ENCODE data around the gene TIAM2.
A peak's percentile ranks its signal among the peaks of the same experiment; 100 is the strongest.

TIAM2 gene

GRCh38 chr6:155264693-155265320 lies 269.7 kb downstream of the TIAM2 start:
- no peak for DNase-seq

DNA sequence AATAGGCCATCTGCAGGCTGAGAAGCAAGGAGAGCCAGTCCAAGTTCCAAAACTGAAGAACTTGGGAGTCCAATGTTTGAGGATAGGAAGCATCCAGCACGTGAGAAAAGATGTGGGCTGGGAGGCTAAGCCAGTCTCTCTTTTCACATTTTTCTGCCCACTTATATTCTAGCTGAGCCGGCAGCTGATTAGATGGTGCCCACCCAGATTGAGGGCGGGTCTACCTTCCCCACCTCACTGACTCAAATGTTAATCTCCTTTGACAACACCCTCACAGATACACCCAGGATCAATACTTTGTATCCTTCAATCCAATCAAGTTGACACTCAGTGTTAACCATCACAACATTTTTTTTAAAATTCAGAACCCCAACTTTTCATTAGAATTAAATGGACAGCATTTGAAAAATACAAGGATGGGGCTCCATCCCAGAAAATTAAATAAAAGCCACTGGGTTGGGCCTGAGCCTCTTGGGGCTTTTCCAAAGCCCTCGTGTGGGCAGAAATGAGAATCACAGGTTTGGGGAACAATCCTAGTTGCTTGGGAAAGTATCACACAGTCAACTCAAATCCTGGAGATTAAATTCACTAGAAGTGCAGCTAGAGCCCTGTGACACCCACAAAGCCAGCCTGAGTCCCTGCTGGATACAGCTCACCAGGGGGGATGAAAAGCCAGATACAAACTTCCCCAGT lies 270.9 kb downstream of the TIAM2 start:
- DNase-seq: no peak

DNA sequence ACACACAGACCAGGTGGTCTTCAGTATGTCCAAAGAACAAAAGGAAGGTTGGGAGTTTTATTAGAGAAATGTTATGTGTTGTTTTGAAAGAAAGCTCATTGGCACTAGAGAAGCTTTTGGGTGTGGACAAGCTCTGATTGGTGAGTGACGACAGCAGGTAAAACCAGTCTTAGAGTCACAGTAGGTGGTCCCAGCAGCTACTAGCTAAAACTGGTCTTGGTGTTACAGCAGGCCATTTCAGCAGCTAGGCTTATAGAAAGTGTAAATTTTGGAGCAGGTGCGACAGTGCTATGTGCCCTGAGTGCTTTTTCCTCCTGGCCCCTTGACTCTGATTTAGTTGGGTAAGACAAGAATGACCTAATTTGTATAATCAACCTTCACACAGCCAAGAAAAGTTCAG lies 272.3 kb downstream of the TIAM2 start:
- no peak for DNase-seq

DNA sequence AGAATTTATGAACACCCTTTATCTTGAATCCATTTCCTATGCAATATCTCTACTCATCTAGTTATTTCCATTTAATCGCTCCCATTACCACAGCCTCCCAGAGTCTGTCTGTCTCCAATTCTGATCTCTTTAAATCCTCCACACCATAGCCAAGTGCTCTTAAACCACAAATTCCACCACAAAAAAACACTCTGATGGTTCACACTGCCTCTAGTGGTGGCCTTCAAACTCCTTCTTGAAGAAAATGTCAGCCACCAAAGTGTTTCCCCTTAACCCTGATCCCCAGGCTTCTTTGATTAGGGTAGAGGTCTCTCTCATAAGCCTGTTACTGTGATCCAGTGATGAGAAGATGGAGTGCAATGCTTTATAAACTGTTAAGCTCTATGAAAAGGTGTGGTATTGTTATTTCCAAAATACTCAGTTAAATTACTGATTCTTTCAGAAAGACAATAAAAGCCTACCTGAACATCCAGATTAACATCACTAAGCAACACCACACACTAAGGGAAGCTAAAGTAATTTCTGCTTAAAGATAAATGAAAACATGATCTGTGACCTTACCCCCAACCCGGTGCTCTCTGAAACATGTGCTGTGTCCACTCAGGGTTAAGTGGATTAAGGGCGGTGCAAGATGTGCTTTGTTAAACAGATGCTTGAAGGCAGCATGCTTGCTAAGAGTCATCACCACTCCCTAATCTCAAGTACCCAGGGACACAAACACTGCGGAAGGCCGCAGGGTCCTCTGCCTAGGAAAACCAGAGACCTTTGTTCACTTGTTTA lies 273.2 kb downstream of the TIAM2 start:
- peak; percentile 26 for DNase-seq

DNA sequence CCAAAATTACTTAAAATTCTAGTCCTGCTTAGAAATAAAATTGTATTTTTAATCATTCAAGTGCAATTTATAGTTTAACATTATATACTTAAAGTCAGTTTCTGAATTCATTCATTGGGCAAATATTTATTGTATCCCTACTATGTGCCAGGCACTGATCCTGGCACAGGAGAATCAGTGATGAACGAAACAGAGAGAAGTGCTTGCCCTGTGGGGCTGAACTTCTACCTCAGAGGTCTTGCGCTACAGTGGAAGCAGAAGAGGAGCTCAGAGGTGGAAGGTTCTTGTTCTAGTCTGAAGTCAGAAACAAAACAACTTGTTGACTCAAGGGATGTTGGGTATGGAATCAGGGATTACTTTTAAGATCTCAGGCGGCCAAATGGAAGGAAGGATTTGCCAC lies 274.6 kb downstream of the TIAM2 start:
- DNase-seq: no peak

DNA sequence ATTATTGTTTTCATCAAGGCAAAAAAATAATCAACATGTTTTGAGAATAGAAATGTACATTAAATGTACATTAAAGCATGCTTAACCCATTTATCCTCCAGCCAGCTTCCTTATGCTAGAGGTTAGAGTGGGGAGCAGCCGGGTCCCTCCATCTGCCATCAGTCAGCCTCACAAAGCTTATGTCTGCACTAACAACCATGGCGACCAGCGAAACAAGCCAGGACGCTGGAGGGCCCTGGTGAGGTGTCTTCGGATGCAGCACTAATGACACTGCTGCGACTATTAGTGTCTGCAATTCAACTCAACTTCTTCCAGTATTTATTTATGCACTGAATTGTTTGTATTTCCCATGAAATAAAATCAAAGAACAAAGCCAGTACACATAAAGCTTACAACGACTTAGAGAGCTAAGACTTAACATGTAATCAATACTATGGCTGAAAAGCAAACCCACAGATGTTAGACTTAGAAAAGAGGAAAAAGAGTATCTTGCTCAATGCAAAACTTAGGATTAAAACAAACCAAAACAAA lies 275.5 kb downstream of the TIAM2 start:
- no peak for DNase-seq

DNA sequence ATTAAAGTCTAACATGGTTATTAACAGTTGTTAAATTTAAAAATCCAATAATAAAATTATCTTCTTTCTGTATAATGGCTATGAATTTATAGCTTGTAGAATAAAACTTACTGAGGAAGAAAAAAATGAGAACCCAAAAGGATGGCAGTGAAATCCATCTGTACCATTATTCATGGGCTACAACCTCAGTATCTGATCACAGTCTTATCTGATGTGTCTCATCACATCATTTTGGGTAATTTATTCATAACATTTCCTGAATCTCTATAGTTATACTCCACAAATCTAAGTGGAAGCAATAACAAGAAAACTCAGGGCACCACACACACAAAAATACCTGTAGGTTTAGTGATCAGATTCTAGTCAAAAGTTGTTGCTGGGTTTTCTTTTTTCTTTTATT lies 276.0 kb downstream of the TIAM2 start:
- no peak for DNase-seq

DNA sequence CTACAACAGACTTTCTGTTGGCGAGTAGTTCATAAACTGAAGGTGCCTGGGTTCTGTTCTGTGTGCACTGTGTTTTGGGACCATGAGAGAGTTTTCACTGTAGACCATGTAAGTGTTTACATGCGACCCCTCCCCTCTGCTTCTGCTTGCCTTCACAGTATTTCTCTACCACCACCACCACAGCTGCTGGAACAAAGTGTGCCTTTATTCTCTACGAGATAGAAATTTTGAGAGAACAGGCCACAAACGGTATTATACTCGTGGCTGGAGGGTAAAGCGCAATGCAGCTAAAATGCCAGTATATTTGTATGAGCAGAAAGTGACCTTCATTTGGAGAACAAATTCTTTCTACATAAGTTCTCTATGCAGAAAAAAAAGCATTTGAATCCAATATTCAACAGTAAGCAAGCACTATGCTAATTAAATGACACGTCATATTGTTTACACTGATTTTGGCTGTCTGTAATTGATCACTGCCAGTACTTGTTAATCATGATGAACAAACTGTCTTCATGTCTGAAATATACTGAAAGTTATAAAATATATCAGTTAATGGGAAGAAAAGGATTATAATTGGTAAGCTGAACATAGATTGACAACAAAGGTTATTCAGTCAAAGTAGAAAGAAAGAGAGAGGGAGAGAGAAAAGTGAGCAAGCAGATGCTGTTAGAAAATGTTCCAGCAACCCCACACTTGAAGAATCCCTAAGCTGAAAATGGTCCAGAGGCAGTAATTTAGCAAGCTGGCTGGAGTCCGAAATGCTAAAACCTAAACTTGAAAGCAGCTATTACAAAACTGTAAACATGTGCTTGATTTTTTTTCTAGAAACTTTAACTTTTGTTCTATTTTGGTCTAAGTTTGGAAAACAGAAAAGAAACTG lies 277.5 kb downstream of the TIAM2 start:
- DNase-seq: no peak

- no peak for DNase-seq
Measured at GRCh38 chr6:155273431-155273830, 278.3 kb downstream of the TIAM2 start.

DNA sequence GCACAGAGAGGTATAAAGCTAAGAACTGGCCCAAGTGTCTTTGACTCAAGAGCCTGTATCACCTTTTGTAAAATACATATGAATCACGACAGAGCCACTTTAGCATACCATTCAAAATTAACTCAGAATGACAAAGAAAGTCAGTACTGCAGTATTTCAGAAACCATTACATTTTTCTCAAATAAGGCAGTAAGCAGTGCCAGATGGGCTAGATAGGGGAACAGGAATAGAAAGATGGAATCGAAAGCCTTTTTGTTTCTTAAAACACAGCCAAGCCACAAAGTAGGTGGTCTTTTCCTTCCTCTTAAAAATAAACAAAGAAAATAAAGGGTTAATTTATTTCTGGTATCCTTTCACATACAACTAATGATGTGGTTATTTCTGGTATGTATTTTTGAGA lies 279.0 kb downstream of the TIAM2 start:
- DNase-seq: no peak

DNA sequence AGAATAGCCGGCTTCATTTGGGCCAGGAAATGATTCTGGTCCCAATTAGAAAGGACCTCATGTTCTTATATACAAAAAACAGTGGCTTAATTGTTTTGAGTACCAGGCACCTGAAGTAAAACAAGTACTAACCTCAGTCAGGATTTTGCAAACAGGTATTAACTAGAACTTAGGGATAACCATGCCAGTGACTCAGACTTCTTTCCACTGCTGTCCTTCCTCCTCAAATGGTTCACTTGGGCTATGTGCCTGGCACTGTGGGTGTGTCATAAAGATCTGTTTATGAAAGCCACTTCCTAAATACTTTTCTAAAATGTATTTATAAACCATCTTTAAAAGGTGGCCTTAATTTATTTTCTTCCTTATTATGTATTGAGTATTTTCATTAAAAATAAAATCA lies 279.4 kb downstream of the TIAM2 start:
- no peak for DNase-seq

DNA sequence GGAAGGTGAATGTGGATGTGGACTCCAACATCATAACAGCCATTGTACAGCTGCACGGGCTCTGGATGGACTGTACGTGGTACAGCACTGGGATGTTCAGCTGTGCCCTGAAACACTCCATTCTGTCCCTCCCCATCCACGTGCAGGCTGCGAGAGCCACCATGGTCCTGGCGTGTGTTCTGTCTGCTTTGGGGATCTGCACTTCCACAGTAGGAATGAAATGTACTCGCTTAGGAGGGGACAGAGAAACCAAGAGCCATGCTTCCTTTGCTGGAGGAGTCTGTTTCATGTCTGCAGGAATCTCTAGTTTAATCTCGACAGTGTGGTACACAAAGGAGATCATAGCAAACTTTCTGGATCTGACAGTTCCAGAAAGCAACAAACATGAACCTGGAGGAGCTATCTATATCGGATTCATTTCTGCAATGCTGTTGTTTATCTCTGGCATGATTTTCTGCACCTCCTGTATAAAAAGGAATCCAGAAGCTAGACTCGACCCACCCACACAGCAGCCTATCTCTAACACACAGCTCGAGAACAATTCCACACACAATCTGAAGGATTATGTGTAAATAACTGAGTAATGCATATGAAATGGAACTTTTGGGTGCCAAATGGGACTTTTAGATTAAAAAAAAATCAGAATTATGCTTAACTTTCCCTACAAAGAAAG lies 280.8 kb downstream of the TIAM2 start:
- DNase-seq: no peak

GRCh38 chr6:155276638-155277037 lies 281.5 kb downstream of the TIAM2 start:
- DNase-seq: no peak

GRCh38 chr6:155278319-155279049 lies 283.4 kb downstream of the TIAM2 start:
- no peak for DNase-seq

DNA sequence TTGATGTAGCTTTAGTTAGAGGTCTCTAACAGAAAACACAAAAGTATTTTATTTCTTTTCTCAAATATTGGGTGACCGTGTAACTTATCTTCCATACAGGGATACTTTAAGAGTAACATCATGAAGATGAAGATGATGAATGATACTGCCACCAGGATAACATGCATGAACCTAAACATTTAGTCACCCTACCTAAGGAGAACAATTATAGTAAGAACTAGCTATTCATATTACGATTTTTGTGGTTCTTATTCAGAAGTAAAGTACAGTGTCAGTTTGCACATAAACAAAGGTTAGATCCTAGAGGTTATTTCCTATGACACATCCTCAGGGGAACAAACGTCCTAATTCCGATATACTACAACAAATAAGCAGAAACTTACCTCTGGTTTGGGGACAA lies 289.7 kb downstream of the TIAM2 start:
- no peak for DNase-seq

GRCh38 chr6:155287762-155288161 lies 292.6 kb downstream of the TIAM2 start:
- DNase-seq: no peak

- no peak for DNase-seq
Measured at GRCh38 chr6:155290491-155290890, 295.4 kb downstream of the TIAM2 start.

DNA sequence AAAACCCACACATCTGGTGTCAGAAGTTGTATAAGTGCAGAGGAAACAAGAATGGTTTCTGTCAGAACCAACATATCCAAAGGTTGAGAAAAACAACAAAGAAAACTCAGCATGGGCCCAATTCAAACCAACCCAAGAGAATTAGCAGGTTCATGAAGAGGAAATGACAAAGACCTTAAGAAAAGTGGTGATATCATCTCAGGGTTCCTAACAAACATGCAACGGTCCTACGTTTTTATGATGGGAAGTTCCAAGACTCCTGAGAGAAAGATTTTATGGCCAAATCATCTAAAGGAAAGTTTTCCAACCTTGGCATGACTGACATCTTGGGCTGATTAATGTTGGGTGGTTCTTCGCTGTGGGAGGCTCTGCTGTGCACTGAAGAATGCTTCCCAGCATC lies 296.2 kb downstream of the TIAM2 start:
- DNase-seq: no peak

- DNase-seq: no peak
Measured at GRCh38 chr6:155292711-155293110, 297.6 kb downstream of the TIAM2 start.

DNA sequence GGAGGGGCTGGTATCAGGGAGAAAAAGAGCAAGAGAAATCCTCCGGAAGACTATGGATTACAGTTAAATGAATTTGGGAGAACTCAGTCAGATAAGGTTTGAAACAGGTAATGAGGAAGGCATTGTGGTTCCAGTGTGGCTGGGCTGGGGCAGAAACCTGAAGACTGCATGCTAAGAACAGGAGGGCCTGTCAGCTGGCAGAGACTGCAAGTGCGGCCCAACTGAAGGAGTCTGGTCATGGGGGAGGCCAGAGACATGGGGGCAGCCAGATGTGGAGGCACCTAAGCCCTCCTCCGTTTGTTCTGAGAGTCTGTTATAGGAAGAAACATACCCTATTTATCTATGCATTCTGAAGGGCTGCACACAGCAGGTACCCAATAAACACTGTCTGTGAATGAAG lies 302.6 kb downstream of the TIAM2 start:
- DNase-seq: no peak

- no peak for DNase-seq
Measured at GRCh38 chr6:155301867-155302266, 306.8 kb downstream of the TIAM2 start.
